BE2C (cell line): ENCODE results near the gene CACTIN.
"Not testable (repeated sequence)": the region's sequence is repeated elsewhere in the genome, so short reads cannot be mapped to it uniquely, and the experiment has no call there.

Experiments used
- DNase-seq: peaks from one replicate; pipeline ENCODE4 v3.0.0-alpha.2; 2020
- H3K27me3 ChIP-seq: fragments of 250-450 bp; sonication (Bioruptor Pico); 2 replicates; pipeline ENCODE4 v1.5.1; 2020; ENCODE audit warnings: mild to moderate bottlenecking
- H3K36me3 ChIP-seq: fragments of 250-450 bp; sonication (Bioruptor Pico); 2 replicates; pipeline ENCODE4 v1.5.1; 2020; ENCODE audit warnings: mild to moderate bottlenecking
- H3K4me1 ChIP-seq: fragments of 250-450 bp; sonication (Bioruptor Pico); 2 replicates; pipeline ENCODE4 v1.5.1; 2020
- H3K4me3 ChIP-seq: 2 replicates; pipeline ENCODE4 v1.5.1; 2011; ENCODE audit warnings: low read depth, low read length
- H3K9me3 ChIP-seq: fragments of 250-450 bp; sonication (Bioruptor Pico); 2 replicates; pipeline ENCODE4 v1.5.1; 2020
- CTCF ChIP-seq: IDR thresholded peaks from 2 replicates; pipeline ENCODE4 v1.5.1; 2012; ENCODE audit warnings: mild to moderate bottlenecking, low read depth, low read length

CACTIN gene

GRCh38 chr19:3589949-3590348 is 36.6 kb downstream of the CACTIN start:
- no peaks in the 10 kb centered on the region for H3K36me3 ChIP-seq
- H3K4me1 ChIP-seq = no peaks in the 10 kb centered on the region
- H3K27me3 ChIP-seq = peaks cover 50% of the 10 kb centered on the region
- TF ChIP-seq CTCF = no peak
- no peaks in the 10 kb centered on the region; the same call in 1 of the 2 replicates for H3K9me3 ChIP-seq
- no peak overlapping the region for H3K4me3 ChIP-seq
- DNase-seq = no peak

GRCh38 chr19:3589439-3589838 is 37.2 kb downstream of the CACTIN start:
- no peak for DNase-seq
- no peak for TF ChIP-seq CTCF
- H3K4me3 ChIP-seq = no peak overlapping the region
- H3K36me3 ChIP-seq = no peaks in the 10 kb centered on the region
- no peaks in the 10 kb centered on the region for H3K4me1 ChIP-seq
- no peaks in the 10 kb centered on the region; the same call in 1 of the 2 replicates for H3K9me3 ChIP-seq
- peaks cover 47% of the 10 kb centered on the region for H3K27me3 ChIP-seq

GRCh38 chr19:3586707-3587346 is 39.8 kb downstream of the CACTIN start:
- Histone ChIP-seq H3K9me3 (no peaks in the 10 kb centered on the region; the same call in 1 of the 2 replicates), H3K4me1 (no peaks in the 10 kb centered on the region), H3K4me3 (no peak overlapping the region), H3K27me3 (peaks cover 46% of the 10 kb centered on the region), H3K36me3 (no peaks in the 10 kb centered on the region)
- TF ChIP-seq CTCF = no peak
- no peak for DNase-seq

- H3K27me3 ChIP-seq = peaks cover 46% of the 10 kb centered on the region
- no peaks in the 10 kb centered on the region for H3K36me3 ChIP-seq
- no peaks in the 10 kb centered on the region for H3K4me1 ChIP-seq
- TF ChIP-seq CTCF = peak; percentile 65
- no peaks in the 10 kb centered on the region; the same call in 1 of the 2 replicates for H3K9me3 ChIP-seq
- peak; percentile 55 for DNase-seq
- H3K4me3 ChIP-seq = no peak overlapping the region
Observed at GRCh38 chr19:3586127-3586626, 40.4 kb downstream of the CACTIN start.

GRCh38 chr19:3585301-3586126 is 41.1 kb downstream of the CACTIN start, which contains the start of gene GIPC3:
GIPC3 (plus strand) TSS chr19:3585478; CDS start chr19:3585598, 120 bp downstream.
- H3K4me3 ChIP-seq = no peak within 1 kb of the TSS
- TF ChIP-seq CTCF = no peak
- H3K4me1 ChIP-seq = no peaks in the 10 kb centered on the region; the same call in 1 of the 2 replicates
- DNase-seq = no peak
- H3K36me3 ChIP-seq = no peaks in the 10 kb centered on the region
- H3K27me3 ChIP-seq = peaks cover 46% of the 10 kb centered on the region
- no peaks in the 10 kb centered on the region; the same call in 1 of the 2 replicates for H3K9me3 ChIP-seq

GRCh38 chr19:3584036-3584802 is 42.4 kb downstream of the CACTIN start:
- H3K9me3 ChIP-seq, H3K4me3 ChIP-seq: not testable (repeated sequence)

GRCh38 chr19:3581792-3582191 is 44.8 kb downstream of the CACTIN start:
- not testable (repeated sequence) for H3K36me3 ChIP-seq, H3K4me3 ChIP-seq, H3K9me3 ChIP-seq, H3K4me1 ChIP-seq, DNase-seq
- H3K27me3 ChIP-seq = peaks cover 35% of the 10 kb centered on the region

More at GRCh38 chr19:3584036-3584802, 42.4 kb downstream of the CACTIN start:
- H3K36me3 ChIP-seq, DNase-seq, H3K4me1 ChIP-seq: not testable (repeated sequence)
- H3K27me3 ChIP-seq = peaks cover 45% of the 10 kb centered on the region
